GM19324 (cell line): ENCODE data around the gene ZNF318.

ENCODE experiments used
- ATAC-seq: cut with Tn5 transposase; IDR thresholded peaks from one replicate; pipeline ENCODE4 v1.9.1; 2021; ENCODE audit warnings: mild to moderate bottlenecking, moderate library complexity; ENCODE audit not compliant: unreplicated experiment, low FRiP score

The ZNF318 gene

DNA sequence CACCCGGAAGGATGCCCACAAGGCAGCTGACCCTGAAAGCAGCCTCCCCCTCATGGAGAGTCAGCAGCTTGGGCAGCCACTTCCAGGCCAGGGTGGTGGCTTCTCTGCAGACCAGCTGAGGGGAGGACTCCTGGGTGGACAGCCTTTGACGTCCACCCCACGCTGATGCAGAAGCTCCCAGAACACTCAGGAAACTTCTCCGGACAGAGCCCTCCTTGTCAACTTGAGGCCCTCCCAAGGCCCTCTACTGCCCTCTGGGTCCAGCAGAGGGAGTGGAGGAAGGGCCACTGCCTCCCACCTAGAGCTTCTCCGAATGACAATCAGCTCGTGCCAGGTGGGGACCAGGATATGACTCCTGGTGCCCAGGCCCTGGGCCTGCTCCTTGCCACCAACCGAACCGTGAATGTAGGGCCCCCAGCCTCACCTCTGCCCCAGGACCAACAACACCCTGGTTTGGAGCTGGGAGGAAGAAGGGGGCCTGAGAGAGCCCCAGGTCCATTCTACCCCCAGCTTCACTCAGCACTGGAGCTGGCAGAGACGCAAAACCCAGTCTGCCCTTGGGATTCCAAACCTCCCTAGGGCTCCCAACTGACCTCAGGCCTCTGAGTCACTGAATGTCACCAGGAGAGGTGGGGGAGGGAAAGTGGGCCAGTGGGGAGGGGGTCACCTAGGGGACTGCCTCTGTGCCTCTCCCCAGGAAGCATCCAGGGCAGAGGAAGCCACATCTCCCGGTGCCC lies 82.3 kb downstream of the ZNF318 start:
- no peak for ATAC-seq

DNA sequence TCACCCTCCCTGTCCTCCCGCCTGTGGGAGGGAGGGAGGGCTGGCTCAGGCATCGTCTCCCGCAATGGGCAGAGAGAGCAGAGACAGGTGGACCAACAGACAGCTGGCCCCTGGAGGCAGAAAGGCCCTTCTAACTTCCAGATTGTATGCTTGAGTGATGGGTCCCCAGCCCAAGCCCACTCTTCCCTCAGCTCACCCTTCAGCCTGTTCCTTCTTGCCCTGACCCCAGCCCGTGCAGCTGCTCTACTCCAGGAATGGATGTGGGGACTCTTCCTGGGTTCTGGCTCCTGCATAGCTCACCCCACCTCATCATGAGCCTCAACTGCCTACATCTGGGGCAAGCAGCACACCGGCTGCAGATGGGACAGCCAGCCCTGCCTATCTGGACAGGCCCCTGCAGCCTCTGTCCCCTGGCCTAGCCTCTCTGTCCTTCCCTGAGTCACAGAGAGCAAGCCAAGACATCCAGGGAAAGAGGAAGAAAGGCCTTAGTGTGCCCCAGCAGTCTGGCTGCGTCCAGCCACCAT lies 82.9 kb downstream of the ZNF318 start:
- no peak for ATAC-seq
